K562 (cell line): ENCODE measurements around the gene UQCR11. TPM values are rescaled to one million over a fixed set of nuclear protein-coding genes. Genes with fewer than 3 reads are reported as not detected.

Source experiments
- ARID1B ChIP-seq: fragments of 450-650 bp; IDR thresholded peaks from 2 replicates; pipeline ENCODE4 v1.6.1; 2016; ENCODE audit warnings: antibody characterized with exemption, mild to moderate bottlenecking, inconsistent platforms
- BRD9 ChIP-seq: fragments of 450-650 bp; IDR thresholded peaks from 2 replicates; pipeline ENCODE4 v1.6.1; 2018; ENCODE audit warnings: low read depth; ENCODE audit not compliant: partially characterized antibody
- CBX8 ChIP-seq: fragments of 200-600 bp; sonication (generic); IDR thresholded peaks from 2 replicates; pipeline ENCODE4 v1.6.1; 2012; ENCODE audit warnings: borderline replicate concordance, mixed run types, low read depth, mild to moderate bottlenecking, moderate library complexity, mixed read lengths, low read length, control low read depth, inconsistent platforms; ENCODE audit not compliant: poor library complexity, severe bottlenecking; ENCODE audit errors: extremely low read depth
- CHD2 ChIP-seq: IDR thresholded peaks from 2 replicates; pipeline ENCODE4 v1.6.1; 2011; ENCODE audit warnings: low read depth, low read length
- EGR1 ChIP-seq: fragments of 450-650 bp; conservative IDR thresholded peaks from 2 replicates; pipeline ENCODE4 v1.6.1; 2017; ENCODE audit warnings: mild to moderate bottlenecking
- HDAC8 ChIP-seq: fragments of 450-650 bp; IDR thresholded peaks from 2 replicates; pipeline ENCODE4 v1.6.1; 2016; ENCODE audit warnings: mild to moderate bottlenecking, missing genetic modification characterization, moderate library complexity, missing compliant biosample characterization
- LCOR ChIP-seq: sonication (generic); formaldehyde crosslinking; IDR thresholded peaks from 2 replicates; pipeline ENCODE4 v1.8.0; 2022; ENCODE audit warnings: mild to moderate bottlenecking, missing genetic modification reagents
- MAFG ChIP-seq: fragments of 450-650 bp; conservative IDR thresholded peaks from 2 replicates; pipeline ENCODE4 v1.6.1; 2016; ENCODE audit warnings: missing genetic modification characterization, missing compliant biosample characterization
- NEUROD1 ChIP-seq: fragments of 150-350 bp; IDR thresholded peaks from 2 replicates; pipeline ENCODE4 v1.6.1; 2014; ENCODE audit warnings: borderline replicate concordance, low read length, low read depth; ENCODE audit not compliant: partially characterized antibody
- NONO ChIP-seq, 2 experiments: fragments of 200-400 bp in 1 of 2; fragments of 450-650 bp in 1 of 2; formaldehyde crosslinking in 1 of 2; IDR thresholded peaks; 2 replicates each; pipeline ENCODE4 v1.6.1; 2017; ENCODE audit warnings: low read depth in 2 of 2, mild to moderate bottlenecking in 2 of 2, moderate library complexity in 2 of 2, low read length in 1 of 2
- PYGO2 ChIP-seq: fragments of 450-650 bp; IDR thresholded peaks from 2 replicates; pipeline ENCODE4 v1.6.1; 2016; ENCODE audit warnings: mild to moderate bottlenecking, missing genetic modification characterization, moderate library complexity, missing compliant biosample characterization
- RBM39 ChIP-seq: fragments of 200-400 bp; formaldehyde crosslinking; optimal IDR thresholded peaks from 2 replicates; pipeline ENCODE3; 2018; ENCODE audit warnings: low read depth, low read length
- SNRNP70 ChIP-seq: fragments of 200-400 bp; formaldehyde crosslinking; optimal IDR thresholded peaks from 2 replicates; pipeline ENCODE3; 2017; ENCODE audit warnings: low read depth, low read length
- SPI1 ChIP-seq: IDR thresholded peaks from 2 replicates; pipeline ENCODE4 v1.6.1; 2011; ENCODE audit warnings: low read depth, low read length, control low read depth, borderline replicate concordance
- TAF15 ChIP-seq: fragments of 200-400 bp; formaldehyde crosslinking; IDR thresholded peaks from 2 replicates; pipeline ENCODE4 v1.6.1; 2017; ENCODE audit warnings: mild to moderate bottlenecking, low read depth, low read length, moderate library complexity
- WHSC1 ChIP-seq: IDR thresholded peaks from one replicate; pipeline ENCODE4 v1.6.1; 2012; ENCODE audit warnings: low read length, control low read depth, inconsistent platforms
- ZNF197 ChIP-seq: fragments of 200-800 bp; sonication (Bioruptor generic); IDR thresholded peaks from 2 replicates; pipeline ENCODE4 v1.6.1; 2016; ENCODE audit warnings: low read depth, missing genetic modification characterization, missing compliant biosample characterization
- ZNF263 ChIP-seq: sonication (generic); formaldehyde crosslinking; IDR thresholded peaks from 2 replicates; pipeline ENCODE4 v1.8.0; 2022; ENCODE audit warnings: mild to moderate bottlenecking, missing genetic modification reagents, borderline replicate concordance
- ZNF561 ChIP-seq: fragments of 450-650 bp; formaldehyde crosslinking; conservative IDR thresholded peaks from 2 replicates; pipeline ENCODE4 v1.4.0; 2020; ENCODE audit warnings: mild to moderate bottlenecking, moderate library complexity
- ZNF57 ChIP-seq: fragments of 450-650 bp; formaldehyde crosslinking; IDR thresholded peaks from 2 replicates; pipeline ENCODE4 v1.4.0; 2020; ENCODE audit warnings: mild to moderate bottlenecking, moderate library complexity
- ZNF717 ChIP-seq: fragments of 250-450 bp; sonication (Bioruptor Pico); IDR thresholded peaks from 2 replicates; pipeline ENCODE4 v1.5.0; 2021
- polyA plus RNA-seq, 8 experiments: library from polyadenylated mRNA; depleted of rRNA in 4 of 8; stranded (reverse) in 5 of 8; unstranded in 3 of 8; fragments of >200 nt; fragmentation: Nextera tagmentation in 2 of 8; fragmentation: Illumina TruSeq in 1 of 8; extraction: Ambion mirVana in 2 of 8; extraction: Trizol in 1 of 8; gene quantifications; 2 replicates each; pipeline versions ENCODE4 v1.2.1 to v1.2.3, GENCODE V29; 2011 to 2014; ENCODE audit warnings: inconsistent platforms in 1 of 8, missing spikeins in 1 of 8
- total RNA-seq, 7 experiments: library from RNA; depleted of rRNA in 6 of 7; stranded (reverse); fragments of >200 nt in 6 of 7; fragmentation: Illumina TruSeq in 2 of 7; extraction: Trizol in 2 of 7; gene quantifications; 2 replicates each; pipeline versions ENCODE4 v1.2.1 to v1.2.3, GENCODE V29; 2011 to 2021; ENCODE audit warnings: low replicate concordance in 1 of 7
- TF ChIP-seq, protein P1 (sequence below): fragments of 250-450 bp; sonication (Bioruptor Pico); IDR thresholded peaks from 2 replicates; pipeline ENCODE4 v1.5.1; 2021; ENCODE audit warnings: mild to moderate bottlenecking
- TF ChIP-seq, protein P2 (sequence below): fragments of 250-450 bp; sonication (Bioruptor Pico); IDR thresholded peaks from 2 replicates; pipeline ENCODE4 v1.8.0; 2022; ENCODE audit warnings: moderate library complexity, mild to moderate bottlenecking, inconsistent platforms
- TF ChIP-seq, protein P3 (sequence below): sonication (generic); formaldehyde crosslinking; IDR thresholded peaks from 2 replicates; pipeline ENCODE4 v1.8.1; 2022; ENCODE audit warnings: missing genetic modification reagents

Gene UQCR11
- total and polyA plus RNA-seq, 9 of the 15 experiments (the other 6 are each of a cell fraction or from before 2014, with no cell fraction given) = 57.6 to 394 (median 259) TPM

DNA sequence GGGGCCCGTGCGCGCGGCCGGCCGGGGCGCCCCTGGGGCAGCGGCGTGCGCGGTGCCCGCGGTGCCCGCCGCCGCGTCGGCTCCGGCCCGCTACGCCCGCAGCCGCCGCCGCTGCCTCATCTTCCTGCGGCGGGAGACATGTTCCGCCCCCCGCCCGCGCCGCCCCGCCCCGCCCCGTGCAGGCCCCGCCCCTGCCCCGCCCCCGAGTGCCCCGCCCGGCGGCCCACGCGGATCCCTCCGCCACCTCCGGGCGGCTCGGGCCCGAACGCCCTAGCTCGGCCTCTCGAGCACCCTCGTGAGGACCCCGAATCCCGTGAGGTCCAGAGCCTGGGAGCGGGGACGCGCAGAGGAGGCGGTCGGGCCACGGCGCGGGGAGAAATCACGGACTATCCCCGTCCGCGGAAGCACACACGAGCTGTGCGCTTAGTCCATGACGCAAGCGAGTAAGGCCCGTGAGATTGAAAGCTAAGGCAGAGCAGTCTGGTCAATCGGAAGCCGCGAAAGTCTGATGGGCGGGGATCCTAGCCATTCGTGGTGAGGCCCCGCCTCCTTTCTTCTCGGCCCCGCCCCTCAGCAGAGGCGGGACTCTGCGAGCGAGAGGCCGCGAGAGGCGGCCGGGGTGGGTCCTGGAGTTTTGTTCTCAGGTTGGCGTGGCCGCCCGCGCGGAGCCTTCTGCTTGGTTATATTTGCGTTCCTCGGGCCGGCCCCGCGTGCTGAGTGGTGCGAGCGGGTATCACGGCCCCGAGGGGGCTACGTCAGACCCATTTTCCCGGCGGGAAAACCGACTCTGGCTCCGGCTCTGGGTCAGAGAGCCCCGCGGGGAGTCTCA is 47.4 kb upstream of the UQCR11 start, which contains the start of gene TCF3 (continued):
- no peak for TF ChIP-seq RBM39
- TF ChIP-seq HDAC8 (tag) = no peak
- TF ChIP-seq ZNF717 (CRISPR knock-in tag) = no peak
- TF ChIP-seq NEUROD1 = peak; percentile 95
- TF ChIP-seq BRD9 = peak; percentile 66
- TF ChIP-seq CHD2 = peak; percentile 97
- TF ChIP-seq, protein P1, sequence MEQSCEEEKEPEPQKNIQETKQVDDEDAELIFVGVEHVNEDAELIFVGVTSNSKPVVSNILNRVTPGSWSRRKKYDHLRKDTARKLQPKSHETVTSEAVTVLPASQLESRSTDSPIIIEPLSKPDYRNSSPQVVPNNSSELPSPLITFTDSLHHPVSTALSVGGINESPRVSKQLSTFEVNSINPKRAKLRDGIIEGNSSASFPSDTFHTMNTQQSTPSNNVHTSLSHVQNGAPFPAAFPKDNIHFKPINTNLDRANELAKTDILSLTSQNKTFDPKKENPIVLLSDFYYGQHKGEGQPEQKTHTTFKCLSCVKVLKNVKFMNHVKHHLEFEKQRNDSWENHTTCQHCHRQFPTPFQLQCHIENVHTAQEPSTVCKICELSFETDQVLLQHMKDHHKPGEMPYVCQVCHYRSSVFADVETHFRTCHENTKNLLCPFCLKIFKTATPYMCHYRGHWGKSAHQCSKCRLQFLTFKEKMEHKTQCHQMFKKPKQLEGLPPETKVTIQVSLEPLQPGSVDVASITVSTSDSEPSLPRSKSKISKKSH (CRISPR knock-in tag) = no peak
- 0 out of 2 replicates have a peak, but pooled peaks have one; percentile 36 for TF ChIP-seq ZNF57 (CRISPR knock-in tag)
- TF ChIP-seq TAF15 = no peak
- TF ChIP-seq EGR1 = peak; percentile 97
- no peak for TF ChIP-seq SNRNP70
- no peak for TF ChIP-seq PYGO2 (tag)
- TF ChIP-seq MAFG (tag) = no peak
- peak; percentile 1; the same call in 1 of the 2 replicates for TF ChIP-seq LCOR (CRISPR knock-in tag)
- TF ChIP-seq ZNF263 = no peak
- TF ChIP-seq NONO (IDR thresholded peaks at IDR 0.05; ENCODE audit: low read depth in 2 of 2, low read length in 1 of 2) = peak in 1 of 2 experiments; percentile 75; a peak in 1 of 4 replicates
- TF ChIP-seq, protein P2, sequence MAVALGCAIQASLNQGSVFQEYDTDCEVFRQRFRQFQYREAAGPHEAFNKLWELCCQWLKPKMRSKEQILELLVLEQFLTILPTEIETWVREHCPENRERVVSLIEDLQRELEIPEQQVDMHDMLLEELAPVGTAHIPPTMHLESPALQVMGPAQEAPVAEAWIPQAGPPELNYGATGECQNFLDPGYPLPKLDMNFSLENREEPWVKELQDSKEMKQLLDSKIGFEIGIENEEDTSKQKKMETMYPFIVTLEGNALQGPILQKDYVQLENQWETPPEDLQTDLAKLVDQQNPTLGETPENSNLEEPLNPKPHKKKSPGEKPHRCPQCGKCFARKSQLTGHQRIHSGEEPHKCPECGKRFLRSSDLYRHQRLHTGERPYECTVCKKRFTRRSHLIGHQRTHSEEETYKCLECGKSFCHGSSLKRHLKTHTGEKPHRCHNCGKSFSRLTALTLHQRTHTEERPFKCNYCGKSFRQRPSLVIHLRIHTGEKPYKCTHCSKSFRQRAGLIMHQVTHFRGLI = no peak
- TF ChIP-seq, protein P3, sequence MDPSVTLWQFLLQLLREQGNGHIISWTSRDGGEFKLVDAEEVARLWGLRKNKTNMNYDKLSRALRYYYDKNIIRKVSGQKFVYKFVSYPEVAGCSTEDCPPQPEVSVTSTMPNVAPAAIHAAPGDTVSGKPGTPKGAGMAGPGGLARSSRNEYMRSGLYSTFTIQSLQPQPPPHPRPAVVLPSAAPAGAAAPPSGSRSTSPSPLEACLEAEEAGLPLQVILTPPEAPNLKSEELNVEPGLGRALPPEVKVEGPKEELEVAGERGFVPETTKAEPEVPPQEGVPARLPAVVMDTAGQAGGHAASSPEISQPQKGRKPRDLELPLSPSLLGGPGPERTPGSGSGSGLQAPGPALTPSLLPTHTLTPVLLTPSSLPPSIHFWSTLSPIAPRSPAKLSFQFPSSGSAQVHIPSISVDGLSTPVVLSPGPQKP (CRISPR knock-in tag) = no peak
- TF ChIP-seq ZNF561 (CRISPR knock-in tag) = no peak
- no peak for TF ChIP-seq CBX8
- peak; percentile 45 for TF ChIP-seq ARID1B
- TF ChIP-seq SPI1 = no peak
- peak; percentile 24; the same call in 1 of the 2 replicates for TF ChIP-seq ZNF197 (CRISPR knock-in tag)
- no peak for TF ChIP-seq WHSC1
